Nucleus accumbens (tissue), 56 donors: Measurements from ENCODE around the gene ZIC4.
A peak's percentile ranks its signal among the peaks of the same experiment; 100 is the strongest.

Experiments
- DNase-seq, 56 donors: peaks; one replicate each; lab custom pipeline; 2025; lab: John Stamatoyannopoulos, UW

The ZIC4 gene

DNA sequence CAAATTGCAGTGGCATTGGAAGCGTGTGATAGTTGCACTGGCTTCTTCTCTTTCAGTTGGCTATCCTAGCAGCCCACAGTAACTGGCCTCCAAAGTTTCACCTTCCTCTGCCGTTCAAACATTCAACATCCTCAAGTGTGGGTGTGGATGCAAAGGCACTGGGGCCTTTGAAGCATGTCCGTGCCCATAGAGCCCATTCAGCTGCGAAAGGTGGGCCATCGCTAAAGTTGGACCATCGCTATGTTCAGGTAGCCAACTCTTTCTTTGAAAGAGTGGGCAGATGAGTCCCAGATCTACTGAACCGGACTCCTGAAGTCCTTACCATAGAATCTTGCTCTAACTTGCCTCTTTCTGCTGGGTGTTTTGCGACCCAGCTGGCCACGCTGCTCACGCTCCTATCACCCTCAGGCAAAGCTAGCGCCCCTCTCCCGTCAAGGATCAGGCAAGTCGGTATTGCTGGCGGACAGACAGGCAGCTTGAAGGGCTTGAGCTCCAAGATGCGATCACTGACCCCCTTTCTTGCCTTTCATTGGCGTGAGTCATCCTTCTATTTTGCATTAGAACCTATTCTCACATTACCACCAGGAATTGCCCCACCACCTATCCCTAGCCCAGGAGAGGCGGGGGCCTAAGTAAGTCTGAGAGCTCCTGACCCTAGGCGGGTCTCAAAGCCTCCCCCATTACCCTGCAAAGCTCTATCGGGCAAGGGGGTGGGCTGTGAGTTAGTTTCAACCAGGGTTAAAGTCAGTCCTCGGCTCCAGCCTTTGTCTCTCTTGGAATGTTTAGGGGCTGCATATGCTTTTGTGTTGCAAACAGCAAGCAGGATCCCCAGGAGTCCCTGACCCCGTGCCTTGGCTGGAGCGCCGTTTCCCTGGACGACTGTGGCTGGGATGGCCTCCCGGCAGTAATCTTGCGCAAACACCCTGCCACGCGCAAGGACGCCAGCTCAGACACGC, 28.7 kb downstream of the ZIC4 start:
- peak in 8 of 56 donors; percentile 9 to 61 (median 28) for DNase-seq

DNA sequence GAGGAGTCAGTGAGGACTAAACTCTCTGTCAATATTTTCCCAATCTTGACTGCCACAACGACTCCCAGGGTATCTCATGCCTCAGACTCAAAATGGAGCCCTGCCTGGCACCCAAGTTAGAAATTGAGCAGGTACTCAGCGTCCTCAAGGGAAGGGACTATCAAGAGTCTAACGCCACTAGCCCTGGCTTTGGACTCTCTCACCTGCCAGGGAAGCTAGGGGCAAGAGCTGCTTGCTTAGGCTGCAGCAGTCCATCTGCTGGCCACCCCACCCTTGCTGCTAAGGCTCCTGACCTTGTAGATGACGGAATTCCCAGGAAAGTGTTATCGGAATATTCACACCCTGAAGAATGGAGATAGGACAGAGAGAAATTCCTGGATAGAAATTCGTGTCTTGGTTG, 33.0 kb downstream of the ZIC4 start:
- no peak for DNase-seq

DNA sequence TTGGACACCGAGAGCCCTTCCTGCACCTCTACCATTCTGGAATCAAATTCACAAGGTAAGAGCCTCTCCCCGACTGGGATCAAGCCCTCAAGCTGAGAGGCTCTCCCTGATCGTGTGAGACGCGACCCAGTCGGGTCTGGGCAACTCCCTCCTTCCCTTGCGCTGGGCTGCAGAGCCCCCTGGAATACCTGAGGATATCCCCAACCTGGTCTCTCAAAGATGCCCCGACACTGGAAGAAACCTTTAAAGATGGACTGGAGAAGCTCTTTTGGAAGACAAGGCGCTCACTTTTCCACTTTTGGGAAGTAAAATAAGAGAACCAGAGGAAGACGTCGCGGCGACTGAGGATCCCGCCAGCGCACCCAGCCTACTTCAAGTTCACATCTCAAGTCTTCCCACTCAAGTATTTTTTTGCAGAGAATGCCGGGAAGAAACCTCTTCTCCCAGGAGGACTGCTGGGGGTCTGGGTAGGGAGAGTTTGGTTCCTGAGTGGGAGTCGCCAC, 33.8 kb downstream of the ZIC4 start:
- no peak for DNase-seq

DNA sequence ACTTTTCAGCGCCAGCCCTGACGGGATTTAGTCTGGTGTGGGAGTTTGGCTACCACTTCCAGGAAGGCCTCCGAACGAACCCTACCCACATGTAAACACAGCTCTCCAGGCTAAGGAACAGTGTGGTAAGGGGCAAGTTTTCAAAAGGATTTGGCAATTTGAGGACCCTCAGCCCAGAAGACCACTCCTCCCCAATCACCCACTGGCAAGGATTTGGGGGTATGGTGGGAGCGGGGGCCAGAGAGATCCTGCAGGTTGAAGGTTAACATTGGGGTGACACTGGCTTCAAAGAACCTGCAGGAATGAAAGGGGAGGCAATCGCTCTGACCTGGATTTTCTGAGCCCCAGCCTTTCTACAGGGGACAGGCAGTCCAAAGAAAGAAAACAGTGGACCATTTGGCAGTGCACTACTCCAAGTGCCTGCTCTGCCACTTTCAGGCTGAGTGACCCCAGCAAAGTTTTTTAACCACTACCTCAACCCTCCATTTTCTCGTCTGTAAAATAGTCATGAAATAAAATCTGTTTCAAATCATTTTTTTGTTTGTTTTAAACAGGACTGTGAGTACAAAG, 34.5 kb downstream of the ZIC4 start:
- DNase-seq = no peak

DNA sequence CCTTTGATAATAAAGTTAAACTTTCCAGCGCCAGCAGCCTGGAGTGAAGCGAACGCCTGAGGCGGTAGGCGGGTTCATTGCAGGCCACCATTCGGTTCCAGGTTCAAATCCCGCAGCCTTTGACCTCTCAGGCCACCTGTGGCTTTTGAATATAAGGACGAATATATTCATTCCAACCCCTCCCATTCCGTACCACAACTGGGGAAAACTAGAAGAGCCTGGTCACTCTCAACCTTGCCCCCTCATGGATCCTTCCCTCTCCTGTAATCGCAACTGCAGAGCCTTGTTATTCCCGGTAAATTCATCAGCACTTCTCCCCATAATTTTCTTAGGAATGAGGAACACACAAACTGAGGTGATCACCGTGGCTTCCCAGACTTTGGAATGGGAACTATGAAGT, 35.2 kb downstream of the ZIC4 start:
- no peak for DNase-seq

DNA sequence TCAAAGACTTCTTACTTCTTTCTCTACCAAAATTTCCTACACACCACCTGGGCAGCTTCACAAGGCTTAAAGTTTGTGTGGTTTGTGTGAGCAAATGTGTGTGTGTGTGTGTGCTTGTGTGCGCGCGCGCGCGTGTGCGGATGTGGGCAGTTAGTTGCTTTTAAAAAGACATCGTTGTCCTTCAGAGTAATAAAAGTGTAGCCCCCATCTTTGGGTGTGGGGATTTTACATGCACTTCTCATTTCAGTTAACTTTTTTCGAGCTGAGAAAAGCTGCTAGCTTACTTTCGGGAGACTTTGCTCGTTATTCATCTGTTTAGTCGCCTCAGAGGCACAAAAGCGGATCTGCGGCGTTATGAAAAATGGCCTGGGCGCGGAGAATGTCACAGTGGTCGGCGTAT, 36.0 kb downstream of the ZIC4 start:
- DNase-seq = no peak

DNA sequence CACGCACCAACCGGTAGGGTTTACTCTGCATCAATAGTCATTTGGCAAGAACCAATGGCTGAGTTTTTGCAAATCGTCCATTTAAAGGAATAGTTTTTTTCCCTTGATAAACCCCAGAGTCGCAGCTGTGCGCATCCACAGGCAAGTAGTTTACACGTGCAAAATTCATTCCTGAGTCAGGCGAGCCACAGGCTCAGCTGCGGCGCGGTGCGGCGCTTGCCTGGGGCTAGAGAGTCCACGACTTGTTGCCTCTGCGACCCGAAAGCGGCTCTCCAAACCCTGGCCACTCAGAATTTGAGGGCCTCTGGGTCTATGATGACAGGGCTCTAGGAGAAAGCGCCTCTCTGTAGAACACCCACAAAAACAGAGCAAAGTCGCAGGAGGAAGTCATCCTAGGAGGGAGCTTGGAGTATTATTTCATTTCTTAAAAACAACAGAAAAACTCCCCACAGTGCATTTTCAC, 36.7 kb downstream of the ZIC4 start:
- DNase-seq = no peak

DNA sequence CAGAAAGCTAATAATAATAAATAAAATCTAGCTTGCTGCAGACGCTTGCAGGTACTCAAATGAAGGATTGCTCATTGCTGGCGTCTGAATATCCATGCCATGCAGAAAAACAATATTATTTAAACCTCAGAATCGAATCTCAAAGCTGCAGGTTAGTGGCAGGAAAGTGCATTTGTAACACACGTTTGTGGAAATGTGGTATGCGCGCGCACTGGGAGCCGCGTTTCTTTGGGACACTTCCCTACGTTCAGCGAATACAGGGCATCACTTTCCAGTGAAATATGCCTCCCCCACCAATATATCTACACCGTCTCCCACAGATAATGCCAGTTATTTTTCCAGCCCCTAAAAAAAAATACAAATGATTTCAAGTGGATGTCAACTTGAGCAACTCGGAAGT, 37.1 kb downstream of the ZIC4 start:
- DNase-seq = no peak

DNA sequence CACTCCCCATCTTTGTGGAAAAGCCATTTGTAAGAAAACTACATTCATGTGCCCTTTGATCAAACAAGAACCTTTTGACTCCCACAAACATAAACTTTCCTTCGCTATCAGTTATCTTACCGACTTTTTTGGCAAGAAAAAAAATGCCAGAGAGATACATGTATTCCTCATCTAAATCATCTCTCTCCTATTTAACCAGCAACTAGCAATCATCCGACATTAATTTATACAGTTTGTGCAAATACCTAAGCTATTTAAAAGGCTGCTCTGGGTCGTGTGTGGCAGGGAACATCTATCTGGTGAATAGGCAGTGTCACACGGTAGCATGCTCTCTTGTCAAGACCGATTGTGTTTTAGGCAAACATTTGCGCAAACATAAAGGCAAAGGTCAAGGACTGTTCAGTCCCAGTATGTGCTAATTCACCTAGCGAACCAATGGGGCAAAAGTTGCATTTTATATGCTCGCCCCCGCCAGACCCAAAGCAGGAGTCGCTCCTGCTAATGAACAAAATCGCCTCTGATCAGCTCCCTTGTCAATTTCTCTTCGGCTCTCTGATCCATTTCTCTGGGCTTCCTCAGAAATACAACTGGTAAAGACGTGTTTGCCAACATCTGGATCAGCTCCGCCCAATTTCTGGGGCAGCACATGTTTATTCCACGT, 37.7 kb downstream of the ZIC4 start:
- DNase-seq = no peak

DNA sequence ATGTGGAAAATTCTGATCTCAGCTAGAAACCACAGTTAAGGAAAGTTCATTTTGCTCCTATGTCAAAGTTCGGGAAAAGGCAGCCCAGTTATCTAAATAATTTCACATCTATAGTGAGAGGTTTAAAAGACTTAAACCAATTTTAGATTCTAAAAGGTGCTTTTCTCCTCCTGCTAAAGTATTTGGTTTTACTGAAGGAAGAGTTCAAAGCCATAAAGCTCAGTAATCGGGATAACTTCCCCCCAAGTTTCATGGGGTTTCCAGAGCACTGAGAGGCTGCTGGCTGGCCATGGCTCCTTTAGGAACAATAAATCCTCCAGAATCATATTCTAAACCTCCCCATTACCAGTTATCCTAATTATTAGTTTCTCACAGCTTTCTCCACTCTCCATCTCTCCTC, 38.2 kb downstream of the ZIC4 start:
- no peak for DNase-seq

DNA sequence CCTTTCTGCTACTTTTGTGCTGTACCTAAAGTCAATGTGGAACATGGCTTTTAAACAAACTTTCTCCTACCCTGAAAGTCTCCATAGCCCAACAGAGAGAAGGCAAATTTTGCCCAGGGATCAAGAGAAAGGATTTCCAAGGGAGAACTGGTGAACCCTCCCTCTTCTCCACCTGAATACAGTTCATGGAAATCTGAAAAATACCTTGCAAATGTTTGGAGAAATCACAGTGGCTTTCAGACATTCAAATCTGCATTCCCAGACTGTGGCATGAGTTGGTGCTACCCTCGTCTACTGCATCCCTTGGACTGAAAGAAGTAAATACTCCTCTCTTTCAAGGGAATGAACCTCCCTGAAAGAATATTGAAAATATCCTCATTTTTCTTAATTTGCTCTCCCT, 38.7 kb downstream of the ZIC4 start:
- no peak for DNase-seq

DNA sequence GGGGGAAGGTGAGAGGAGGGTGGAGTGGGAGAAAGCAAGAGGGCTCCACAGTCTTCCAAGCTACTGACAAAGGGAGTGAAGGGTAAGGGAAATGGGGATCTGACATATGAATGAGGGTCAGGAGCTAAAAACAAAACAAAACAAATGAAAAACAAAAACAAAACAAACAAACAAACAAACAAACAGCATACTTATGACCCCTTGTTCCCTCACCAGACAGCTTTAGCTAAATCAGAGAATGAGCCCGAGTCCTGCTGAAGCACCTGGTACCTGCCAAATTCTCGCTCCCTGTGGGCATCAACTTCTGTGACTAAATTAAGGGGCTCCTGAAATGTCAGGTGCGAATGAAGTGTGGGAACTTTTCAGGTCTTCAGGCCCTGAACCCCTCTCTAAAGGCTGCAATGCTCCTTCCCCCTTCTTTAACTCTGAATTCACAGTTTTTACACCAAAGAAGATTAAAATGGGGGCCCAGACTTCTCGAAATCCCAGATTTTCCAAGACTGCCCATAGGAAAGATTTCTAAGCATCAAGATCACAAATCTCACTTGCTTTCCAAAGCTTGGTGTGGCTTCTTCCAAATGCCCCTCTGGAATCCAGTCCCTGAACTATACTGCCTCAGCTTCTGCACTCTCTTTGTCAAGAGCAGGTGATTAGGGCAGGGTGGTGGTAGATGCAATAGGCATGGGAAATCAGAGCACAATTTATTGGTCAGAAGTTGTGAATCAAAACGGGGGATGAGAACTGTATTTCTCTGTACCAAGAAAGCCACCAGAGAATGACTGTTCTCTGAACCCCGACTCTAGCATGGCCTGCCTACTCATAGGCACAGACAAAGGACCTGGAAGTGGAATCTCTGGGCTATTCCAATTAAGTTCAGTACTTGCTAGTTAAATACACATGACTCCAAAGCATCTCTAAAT, 40.9 kb downstream of the ZIC4 start:
- DNase-seq = no peak

DNA sequence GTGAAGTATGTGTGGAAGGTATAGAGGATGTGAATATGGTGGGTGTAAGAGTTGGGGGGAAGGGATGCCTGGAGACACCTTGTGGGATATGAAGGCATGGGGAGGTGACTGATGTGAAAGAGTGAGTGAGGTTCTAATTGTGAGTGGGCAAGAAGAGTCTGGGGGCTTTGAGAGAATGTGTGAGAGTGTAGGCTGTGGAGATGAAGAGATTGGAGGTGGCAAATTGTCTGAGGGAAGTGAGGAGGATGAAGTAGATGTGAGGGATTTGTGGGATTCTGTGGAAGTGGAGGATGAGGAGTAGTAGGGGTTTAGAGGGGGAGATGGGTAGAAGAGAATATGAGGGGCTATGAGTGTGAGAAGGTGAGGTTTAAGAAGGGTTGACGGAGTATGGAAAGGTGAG, 41.6 kb downstream of the ZIC4 start:
- no peak for DNase-seq

DNA sequence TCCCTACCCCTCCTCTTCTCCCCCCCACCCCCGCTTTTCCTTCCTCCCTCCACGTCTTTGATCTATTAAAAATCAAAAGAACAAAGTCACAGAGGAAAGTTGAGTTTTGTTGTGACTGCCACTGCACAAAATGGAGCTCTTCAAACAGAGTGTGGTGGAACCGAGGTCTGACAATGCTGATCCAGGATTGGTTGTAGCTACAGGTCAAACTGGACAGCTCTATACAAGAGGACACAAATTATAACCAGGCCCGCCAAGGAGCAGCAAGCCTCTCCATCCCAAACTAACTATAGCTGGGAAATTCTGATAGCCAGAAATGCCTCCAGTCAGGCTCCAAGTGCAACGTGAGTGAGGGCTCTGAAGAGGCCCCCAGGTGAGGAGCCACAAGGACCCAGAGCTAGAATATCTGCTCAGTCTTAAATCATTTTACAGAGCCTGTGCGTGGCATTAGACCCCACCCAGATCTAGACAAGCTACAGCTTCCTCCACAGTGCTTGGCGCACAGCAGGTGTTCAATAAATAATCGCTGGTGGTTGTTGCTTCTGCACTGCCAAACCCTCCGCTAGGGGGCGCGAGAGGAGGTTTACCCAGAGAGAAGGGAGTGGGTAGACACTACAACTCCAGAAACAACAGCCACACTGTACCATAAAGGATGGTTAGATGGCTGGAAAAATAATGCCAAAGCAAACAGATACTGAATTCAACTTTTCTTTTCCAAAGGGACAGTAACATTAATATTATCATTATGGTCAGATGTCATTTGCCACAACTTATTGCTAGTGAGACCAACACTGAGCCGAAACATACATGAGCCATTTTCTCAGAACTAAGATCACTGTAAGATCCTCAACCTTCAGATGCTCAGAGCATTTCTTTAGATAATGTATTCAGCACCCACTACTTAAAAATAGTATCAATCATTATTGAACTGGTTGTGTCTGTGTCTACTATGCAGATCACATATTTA, 44.6 kb downstream of the ZIC4 start:
- DNase-seq = peak in 8 of 56 donors; percentile 3 to 22 (median 18)

DNA sequence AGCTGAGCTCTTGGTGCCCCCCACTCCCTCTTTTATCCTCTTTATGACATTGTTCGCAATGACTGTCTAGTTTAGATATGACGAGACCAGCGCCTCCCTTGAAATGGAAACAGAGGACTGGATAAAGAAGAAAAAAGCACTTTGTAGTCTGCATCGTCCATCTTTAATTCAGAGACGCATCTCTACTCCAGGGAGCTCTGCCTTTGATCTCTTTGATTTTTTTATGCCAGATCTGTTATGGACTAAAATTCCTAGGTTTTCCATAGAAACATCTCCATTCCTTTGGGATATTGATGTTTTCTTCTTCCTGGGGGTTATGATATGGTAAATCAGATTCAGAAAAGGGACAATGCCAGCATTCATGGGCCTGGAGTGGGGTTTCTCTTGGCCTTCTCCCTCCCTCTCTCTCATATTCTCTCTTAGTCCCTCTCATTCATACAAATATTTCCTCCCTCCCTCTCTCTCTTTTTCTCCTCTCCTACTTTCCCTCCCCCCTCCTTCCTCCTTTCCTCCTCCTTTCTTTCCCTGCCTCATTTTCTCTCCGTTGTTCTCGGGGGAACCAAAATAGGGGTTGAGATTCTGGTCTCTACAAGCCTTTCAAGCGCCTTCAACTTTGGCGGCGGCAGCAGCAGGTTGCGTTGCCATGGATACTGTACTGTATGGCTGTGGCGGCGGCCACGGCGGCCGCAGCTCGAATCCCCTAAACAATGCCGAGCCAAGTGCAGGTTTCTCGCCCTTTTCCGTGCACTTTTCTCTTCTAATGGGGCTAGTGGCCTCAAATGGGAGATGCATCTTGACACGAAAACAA, 45.5 kb downstream of the ZIC4 start:
- no peak for DNase-seq

DNA sequence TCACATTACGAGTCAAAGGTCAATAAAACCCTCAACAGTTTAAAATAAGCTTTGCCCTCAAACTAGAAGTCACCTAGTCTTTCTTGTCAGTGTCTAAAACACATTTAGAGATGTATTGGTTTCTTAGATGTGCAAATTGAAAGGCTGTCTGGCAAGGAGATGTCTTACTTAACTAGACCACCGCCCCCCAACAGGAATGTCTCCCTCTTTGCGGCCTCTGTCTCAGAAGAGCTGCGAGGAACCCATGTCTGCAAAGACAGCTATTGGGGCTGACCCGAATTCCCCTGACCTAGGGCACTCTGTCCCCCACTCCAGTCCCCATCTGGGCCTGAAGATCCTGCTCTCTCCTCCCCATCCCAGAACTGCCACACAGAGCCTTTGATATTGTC, 46.3 kb downstream of the ZIC4 start:
- DNase-seq = no peak

DNA sequence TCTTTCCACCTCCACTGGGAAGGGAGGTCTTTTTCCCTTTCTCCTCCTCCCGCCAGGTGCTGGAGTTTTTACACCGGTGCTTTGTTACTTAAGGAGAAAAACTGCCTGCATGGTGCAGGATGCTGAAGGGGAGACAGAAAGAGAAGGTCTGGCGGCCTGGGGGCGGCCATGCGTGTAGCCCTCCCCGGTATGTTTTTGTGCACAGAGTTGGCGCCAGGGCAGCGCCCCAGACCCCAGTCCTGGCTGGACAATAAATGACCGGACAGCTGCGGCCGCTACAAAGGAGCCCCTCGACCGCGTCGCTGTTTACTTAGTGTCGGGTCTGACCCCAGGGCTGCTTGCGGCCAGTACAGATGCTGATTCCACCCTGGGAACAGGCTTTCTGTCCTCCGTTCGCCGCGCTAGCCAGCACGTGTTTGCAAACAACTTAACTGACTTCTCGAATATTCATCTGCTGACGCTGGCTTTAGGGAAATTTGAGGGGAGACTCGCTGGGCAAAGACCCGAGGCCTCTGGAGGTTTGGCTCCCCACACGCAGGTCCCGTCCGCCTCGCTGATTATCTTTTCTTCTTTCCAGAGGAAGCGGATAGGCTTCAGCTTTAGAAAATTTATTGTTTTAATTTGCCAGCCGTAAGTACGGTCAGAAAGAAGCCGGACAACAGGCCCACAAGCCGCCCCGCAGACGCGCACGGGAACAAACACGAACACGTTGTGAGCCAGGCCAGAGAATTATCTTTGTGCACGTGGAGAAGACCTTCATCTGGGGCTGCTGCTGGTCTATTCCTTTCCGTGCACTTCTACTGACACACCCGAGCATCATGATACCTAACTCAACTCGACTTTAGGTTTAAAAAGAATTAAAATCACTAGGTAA, 46.9 kb downstream of the ZIC4 start:
- no peak for DNase-seq
